ENCODE data around the gene NXPH3.

The NXPH3 gene

DNA sequence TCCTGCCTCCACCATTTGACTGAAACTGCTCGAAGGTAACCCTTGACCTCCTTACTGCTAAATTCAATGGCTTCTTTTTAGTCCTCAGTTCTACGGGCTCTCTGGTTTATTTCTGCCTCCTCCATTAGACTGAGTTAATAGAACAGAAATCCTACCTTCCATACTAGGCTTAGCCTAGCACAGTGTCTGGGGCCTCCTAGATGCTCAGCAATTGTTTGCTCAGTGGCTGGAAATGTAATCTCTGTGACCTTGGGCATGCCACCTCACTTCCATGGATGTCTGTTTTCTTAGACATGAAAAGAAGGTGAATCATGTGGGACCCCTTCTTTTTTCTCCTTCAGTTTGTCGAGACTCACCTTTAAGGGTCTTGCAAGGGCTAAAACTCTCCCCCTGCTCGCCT is 19.7 kb downstream of the NXPH3 start:
- no peak for DNase-seq

DNA sequence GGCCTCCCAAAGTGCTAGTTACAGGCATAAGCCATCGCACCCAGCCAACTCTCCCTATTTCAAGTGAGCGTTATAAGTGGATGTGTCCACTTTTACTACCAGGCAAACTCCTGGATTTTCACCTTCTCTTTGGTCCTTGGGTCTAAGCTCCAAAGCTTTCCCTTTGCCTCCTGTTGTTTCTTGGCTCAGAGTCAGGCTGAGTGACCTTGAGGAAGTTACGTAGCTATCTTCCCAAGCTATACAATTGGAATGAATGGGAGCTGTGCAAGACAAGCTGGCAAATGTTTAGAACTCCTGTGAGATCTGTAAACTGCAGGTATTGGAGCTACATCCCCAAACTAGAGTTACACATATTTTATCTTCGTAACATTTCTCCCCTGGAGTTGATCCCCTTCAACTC is 20.3 kb downstream of the NXPH3 start:
- no peak for DNase-seq

DNA sequence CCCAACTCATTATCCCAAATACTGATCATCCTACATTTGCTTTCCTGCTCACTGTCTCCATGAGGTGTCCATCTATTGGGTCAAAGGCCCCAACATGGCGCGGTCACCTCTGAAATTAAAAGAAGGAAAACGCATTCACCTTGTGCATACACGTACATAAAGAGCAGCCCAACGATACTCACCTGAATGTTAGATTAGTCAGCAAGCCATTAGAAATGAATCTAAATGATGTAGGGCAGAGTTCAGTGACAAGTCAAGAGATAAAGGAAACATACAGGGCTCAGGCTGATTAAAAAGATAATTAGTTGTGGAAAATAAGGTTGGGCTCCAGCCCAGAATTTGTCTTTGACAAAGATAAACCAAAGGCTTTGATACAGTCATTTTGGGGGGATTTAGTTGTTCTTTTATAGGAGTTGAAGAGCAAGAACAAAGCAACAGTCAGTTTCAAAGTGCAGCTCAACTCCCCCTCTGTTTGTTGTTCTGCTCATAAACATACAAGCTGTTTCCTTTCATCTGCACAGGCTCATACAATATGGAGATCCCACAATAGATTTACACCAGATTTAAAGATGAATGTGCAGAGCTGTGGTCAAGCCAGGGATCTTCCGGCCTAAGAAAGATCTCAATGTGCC is 21.1 kb downstream of the NXPH3 start:
- DNase-seq: no peak

DNA sequence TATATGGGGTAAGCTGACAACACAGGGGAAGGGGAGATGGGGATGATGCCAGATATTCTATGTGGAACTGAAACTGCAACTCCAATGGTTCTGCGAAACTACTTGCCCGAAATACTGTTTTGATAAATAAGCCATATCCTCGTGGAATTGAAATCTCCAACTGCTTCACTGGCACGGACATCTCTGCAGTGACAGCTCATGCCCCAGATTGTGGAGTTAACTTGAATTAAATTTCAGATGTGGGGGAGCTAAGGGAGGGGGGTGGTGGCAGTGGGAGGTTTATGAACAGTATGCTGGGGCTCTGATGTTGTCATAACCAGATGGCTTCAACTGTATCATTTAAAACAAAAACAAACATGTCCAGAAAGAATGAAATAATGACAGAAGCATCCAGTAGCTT is 21.8 kb downstream of the NXPH3 start:
- DNase-seq: no peak

DNA sequence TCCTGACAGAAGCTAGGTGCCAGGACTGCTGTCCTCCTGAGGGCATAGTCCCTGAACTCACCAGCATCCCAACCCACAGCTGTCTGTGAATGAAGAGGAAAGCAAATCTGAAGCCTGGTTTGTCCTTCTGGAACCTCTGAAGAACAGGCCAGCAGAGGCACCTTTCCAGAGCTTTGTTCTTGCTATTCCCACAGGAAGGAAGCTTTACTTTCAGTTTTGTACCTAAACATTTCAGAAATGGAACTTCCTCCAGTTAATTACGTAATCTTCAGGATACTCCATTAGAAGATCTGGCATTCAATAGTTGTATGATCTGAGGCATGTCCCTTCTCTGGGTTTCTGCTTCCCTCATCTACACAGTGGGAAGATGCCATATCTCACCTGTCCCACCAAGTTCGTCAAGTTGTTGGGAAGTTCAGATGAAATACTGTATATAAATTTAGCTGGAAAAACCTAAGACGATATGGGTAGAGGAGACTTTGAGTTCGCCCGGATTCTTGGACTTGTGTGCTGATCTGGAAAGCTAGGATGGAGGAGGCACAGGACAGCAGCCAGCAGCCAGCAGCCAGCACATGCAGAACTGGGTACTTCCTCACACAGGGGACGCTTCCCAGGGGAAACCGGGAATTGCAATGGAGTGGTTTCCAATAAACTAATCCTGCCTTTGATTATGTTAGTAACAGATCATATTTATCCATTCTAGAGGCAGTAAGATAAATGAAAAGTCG is 22.4 kb downstream of the NXPH3 start:
- DNase-seq: no peak

DNA sequence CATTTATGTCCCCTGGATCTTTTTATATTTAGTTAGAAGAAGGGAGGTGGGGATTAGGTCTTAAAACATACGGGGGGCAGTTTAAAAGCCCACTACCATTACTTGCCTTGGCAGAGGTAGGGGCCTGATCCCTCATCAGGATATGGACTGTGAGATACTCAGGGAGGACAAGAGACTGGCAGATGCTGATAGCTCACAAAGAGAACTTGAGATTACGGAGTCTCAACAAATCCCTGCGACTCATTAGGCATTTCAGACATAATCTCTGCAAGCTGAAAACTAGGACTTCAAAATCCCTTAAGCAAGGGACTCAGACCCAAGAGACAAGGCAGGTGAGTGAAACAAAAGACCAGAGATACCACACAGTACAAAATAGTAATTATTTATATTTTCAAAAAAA is 23.2 kb downstream of the NXPH3 start:
- no peak for DNase-seq

DNA sequence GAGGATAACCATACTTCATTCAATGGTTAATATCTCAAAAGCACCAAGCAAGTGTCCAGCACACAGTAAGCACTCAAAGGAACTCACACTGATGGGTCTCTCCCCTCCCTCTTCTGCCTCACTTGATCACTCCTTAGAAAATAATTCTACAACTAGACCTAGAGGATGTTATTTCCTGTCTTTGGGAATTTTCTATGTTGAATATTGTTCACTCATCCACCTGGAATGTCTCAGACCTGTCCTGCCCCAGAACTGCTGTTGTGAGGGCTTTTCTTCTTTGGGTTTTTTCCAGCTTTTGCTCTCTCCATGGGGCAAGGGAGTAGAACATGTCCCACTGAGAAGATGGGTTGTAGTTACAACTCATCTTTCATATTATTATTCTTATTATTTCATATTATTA is 25.3 kb downstream of the NXPH3 start:
- DNase-seq: no peak

DNA sequence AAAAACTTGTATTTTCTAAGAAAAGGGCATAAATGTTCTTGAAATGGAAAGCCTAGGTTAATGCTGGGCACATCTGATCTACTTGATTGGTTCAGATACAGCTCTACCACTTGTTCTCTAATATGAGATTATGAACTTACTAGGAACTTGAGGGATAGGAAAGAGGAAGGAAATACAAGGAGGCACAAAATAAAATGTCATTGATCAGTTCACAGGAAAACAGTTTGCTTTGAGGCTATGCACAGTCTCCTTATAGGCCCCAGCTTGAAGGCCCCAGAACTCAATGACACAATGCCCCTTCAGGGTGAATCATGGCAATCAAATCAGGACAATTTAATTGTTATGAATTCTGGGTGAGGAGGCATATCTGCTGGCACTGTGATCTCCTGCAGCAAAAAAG is 27.1 kb downstream of the NXPH3 start:
- DNase-seq: no peak

DNA sequence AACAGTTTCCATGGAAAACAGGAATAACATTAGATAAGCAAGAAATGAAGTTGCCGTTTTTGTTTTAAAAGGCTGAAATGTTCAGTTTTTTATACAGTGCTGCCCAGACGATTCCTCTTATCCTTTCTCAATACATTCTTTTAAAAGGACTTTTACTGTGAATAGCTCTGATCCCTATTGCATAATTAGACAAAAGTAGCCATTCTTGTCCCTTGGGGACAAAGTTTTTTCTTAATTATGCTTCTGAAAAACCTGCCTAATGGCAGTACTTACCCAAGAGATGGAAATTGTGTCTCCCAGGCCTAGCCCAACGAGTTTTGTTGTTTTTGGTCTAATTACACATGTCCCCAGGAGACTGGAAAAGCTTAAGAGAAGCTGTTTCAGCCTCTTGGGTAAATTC is 27.6 kb downstream of the NXPH3 start:
- no peak for DNase-seq

DNA sequence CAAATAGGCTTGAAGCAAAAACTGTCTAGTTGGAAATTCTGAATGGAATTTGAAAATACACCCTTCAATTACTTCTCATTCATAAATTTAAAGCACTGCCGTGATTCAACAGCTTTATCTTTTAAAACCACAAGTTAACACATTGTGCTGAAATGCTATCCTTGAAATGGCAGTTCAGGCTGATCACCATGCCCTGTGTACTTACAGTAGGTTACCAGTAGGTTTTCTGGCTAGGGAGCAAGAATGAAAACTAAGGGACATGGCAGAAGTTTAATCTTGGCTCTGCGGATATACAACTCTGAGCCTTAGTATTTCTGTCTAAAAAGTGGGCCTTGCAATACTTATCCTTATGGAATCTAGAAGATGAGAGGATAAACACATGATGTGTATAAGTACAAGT is 28.0 kb downstream of the NXPH3 start:
- DNase-seq: no peak

DNA sequence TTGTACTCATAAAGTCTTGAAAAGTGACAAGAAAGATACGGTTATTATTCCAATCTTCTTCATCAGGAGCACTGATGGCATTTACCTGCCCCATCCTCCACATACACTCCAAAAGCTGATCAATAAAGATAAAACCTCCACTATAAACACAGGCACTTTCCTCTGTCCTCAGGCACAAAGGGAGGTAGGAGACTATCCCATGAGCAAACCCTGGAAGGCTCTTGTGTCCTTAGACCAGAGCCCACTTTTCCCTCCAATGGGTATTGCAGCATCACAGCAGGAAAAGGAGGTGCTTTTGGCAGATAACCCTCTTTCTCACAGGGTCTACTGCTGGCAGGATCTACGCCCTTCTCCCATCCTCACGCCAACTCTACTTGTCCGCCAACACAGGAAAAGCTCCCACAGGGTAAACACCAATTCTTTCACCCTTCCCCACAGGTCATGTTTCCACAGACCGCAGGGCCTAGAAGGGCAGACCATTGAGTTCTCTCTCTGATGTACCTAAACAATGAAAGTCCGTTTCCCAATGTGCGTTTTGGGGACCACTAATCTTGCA is 28.7 kb downstream of the NXPH3 start:
- DNase-seq: no peak

DNA sequence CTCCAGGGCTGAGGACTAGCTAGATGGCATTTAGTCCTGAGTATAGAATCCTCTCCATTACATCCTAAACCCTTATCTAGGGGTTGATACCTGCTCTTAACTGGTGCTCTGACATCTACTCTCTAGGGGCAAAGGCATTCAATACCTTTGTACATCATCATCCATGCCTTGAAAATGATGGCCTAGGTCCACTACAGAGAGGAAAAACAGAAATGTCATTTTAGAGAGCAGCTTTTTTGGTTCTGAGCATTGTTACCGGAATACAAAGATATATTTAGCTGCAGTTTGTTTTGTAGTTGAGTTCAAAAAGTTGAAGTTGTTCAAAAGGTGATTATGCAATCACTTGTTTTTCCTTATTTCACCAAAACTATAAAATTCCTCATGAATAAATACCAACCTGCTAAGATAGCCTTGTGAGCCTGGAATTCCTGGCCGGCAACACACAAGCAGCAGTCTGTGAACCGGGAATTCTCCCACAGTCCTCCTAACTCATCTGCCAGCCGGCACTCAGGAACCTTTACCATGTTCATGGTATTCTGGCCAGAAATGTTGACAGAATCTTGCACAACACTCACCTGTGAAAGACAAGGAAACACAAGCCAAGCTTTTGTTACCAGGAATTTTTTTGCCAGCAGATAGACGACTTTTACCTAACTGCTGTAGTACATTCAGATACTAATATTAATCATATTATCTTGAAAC is 35.4 kb downstream of the NXPH3 start:
- no peak for DNase-seq

DNA sequence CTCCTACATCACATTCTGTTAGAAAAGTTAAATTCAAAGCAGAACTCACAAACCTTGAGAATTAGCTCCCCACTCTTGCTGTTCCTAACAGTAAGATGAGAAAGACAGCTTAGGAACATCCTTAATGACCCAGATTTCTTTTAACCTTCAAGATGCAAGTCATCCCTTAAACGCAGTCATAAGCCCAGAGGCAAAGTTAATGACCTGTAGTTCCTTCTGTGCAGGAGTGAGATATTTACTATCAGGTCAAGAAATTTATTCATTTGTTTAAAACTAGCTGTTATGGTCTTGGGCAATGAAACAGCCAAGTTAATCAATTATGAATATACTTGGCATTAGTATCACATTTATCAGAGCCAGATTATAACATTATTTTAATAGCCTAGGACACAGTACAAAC is 37.1 kb downstream of the NXPH3 start:
- DNase-seq: no peak

DNA sequence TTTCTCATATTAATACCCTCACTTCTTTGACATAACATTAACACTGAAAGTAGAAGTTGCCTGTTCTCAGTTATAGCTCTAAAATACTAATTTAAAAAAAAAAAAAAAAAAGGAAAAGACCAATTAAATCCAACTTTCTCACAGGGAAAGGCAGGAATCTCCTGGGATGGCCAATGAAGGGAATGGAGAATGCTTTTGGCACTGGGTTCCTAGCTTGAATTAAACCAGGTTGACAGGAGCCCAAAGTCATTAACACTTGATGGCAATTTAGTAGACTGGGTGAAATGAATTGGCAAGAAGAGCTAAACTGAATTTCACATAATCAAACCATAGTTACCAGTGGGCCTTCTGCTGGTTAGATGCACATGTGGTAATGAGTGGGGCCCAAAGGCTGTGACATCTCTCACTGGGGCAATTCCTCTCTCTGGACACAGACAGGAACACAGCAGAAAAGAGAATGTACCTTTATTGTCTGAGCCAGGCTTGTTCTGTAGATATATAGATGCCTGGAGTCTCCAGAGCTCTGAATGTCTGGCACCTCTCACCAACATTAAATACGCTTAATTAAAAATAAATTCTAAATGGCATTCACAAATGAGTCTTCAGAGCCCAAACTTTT is 37.6 kb downstream of the NXPH3 start:
- DNase-seq: no peak

DNA sequence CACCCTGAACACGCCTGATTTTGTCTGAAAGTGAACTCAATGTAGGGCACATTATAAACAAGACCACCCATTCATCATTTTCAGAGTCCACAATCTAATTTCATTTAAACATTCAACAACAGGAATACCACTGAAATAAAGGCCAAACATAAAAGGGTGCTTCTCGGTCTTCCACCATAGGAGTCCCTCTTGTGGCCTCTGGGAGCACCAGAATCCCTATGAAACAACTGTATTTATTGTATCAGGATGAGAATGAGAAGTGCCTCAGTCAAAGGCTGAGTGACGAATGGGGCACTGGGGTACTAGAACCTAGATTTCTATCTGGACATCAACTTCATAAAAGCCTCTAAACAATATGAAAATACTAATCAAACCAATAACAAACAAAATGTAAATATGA is 40.4 kb downstream of the NXPH3 start:
- DNase-seq: no peak

DNA sequence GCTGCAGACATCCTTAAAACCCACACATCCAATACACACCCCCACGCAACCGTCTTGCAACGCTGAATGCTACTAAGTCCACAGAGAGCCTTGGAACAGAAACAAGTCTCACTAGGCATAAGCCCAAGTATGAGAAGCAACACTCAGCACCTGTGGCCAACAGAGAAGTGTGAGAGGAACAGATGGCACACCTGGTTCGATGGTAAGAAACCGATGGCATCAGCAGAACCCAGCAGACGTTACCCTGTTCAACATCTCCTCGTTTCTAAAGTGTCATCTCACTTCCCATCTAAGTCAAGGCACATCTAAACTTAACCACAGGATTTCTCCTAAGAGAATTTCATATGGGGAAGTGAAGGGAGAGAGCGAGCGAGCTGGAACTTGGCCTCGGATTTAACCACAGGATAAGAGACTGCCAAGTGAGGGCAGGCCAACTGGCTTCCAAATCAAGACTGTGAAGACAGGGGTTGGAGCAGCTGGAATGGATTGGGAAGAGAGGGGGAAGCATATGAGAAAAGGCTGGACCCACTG is 41.0 kb downstream of the NXPH3 start:
- DNase-seq: peak in 1 of 2 experiments; percentile 8

DNA sequence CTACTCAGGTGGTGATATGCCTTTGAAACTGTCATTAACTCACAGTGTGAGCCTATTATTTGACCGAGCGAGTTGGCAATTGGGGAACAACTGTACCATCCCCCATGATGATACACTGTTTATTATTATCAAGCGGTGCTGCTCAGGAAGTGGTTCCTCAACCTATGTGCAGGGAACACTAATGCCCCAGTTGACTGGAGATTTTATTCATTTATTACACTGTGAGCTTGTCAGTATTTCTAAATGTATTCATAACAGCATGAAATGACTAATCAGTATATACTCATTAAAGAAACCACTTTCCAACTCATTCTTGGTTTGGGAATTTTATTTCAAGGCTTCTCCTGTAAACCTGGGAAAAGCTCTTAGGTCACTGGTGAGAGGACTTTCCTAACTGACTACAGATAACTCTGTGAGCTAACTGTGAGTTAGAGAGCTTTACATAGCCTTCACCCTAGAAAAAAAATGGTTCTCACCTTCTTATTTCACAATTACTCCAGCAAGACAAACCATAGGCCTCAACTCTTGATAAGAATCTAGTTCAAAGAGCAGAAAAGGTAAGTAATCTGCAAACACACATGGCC is 42.4 kb downstream of the NXPH3 start:
- no peak for DNase-seq

DNA sequence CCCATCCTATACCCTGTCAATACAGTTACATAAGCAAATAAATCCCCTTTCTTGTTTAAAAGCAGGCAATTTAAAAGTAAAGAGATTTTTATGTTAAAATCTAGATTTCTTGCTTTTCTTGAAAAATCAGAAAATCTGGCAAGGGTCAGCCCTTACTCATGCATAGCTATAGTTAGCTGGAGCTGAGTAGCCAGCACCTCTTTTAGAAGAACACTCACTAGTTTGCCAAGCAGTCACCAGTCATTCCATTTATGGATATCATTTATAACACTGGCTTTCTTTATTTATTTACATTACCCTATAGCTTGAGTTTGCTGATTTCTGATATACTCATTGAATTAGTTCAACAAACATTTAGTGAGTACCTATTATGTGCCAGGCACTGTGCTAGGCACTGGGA is 45.7 kb downstream of the NXPH3 start:
- no peak for DNase-seq

DNA sequence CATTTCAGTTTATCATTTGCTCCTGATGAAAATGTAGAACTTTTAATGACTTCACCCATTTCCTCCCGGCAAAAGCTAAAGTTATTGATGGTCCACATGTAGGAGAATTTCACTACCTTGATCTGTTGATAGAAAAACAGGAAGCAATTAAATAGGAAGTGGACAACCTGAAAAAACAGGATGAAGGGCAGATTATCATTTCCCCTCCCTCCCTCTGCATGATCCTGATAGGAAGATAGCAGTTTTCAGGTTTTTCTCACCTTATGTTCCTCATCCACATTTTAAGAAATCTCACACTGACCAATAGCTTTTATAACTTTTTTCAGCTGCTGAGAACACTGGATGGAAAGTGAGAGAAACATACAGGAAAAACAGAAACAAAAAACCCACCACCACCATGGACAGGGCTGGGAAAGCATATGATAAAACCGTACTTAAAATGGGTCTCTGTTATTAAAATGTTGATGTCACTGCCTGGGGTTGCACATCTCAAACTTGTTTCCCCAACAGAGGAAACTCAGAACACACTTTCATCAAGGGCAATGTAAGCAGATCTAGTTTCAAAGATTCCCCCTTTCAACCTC is 46.4 kb downstream of the NXPH3 start:
- no peak for DNase-seq

DNA sequence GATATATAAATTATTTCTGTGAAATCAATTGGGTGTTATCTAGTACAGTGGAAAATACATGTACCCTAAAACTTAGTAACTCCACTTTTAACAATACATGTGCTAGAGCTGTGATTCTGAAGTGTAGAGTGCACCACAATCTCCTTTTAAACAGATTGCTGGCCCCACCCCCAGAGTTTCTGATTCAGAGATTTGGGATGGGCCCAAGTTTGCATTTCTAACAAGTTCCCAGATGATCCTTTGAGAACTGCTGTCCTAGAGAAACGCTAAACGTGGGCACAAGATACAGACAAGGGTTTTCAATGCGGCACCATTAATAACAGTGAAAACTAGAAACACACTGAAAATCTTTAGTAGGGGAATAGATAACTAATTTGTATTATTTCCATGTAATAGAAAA is 49.2 kb downstream of the NXPH3 start:
- peak in 1 of 2 experiments; percentile 19 for DNase-seq

DNA sequence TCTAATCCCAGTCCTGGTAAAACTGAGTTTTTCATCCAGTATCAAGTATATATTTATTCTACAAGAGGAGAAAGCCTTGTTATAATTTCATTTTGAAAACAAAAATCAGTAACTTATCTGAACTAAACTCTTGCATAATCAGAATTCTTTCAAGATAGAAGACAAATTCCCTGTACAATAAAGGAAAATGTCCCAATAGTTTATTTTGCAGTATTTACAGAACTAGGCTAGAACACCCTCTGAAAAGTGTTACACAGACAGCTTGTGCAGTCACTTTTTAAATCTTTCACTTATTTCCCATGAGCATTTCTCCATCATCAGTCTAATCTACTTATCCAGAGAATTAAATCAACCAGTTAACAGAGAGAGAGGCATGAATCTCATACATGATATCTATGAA is 53.8 kb downstream of the NXPH3 start:
- no peak for DNase-seq

DNA sequence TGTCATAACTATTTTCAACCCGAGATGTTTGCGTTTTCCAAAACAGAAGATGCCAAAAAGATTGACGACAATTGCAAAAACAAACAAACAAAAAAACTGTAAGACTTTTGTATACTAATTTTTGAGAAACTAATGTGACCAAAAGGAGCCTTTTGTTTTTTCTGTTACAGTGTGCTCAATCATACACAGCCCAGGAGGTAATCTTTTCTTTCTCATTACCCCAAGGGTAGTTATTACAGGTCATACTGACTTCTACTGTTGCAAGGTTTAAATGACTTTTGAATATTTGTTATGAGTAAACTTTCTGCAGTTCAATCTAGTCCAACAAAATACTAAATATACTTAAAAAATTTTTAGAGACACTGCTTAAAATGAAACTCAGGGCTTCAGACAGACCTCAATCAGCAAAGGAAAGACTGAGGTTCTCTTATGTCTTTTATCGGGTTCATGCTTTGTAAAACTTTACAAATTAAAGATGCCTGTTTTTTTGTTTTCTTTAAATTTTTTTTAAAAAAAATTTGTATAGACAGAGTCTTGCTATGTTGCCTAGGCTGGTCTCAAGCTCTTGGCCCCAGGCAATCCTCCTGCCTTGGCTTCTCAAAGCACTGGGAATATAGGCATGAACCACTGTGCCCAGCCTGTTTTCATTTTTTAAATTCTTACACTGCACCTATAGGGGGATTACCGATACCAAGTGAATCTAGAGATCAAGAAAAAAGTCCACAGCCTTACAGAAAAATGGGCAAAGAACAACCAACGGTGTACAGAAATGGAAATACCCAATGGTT is 54.6 kb downstream of the NXPH3 start:
- no peak for DNase-seq

Measured in NCI-H446 (cell line).